Measurements from ENCODE around the gene IGSF21.
"Not testable (repeated sequence)": the region's sequence is repeated elsewhere in the genome, so short reads cannot be mapped to it uniquely, and the experiment has no call there.

DNA sequence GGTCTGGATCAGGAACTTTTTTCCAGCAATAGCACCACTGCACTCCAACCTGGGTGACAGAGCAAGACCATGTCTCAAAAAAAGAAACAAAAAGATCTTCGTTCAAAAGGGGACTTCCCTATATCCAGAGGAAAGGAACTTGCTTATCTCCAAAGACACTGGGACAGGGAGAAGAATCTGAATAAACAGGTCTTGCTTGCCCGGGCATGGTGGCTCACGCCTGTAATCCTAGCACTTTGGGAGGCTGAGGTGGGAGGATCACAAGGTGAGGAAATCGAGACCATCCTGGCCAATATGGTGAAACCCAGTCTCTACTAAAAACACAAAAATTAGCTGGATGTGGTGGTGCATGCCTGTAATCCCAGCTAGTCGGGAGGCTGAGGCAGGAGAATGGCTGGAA is 308.5 kb downstream of the IGSF21 start:
- not testable (repeated sequence) for TF ChIP-seq MXI1 (IDR thresholded peaks at IDR 0.05; ENCODE audit: low read depth, low read length); NRF1 (IDR thresholded peaks at IDR 0.05; ENCODE audit: low read depth, low read length); GABPA (IDR thresholded peaks at IDR 0.05; ENCODE audit: low read depth); EZH2phosphoT487 (IDR thresholded peaks at IDR 0.05; ENCODE audit: borderline replicate concordance, low read depth); PBX3 (IDR thresholded peaks at IDR 0.05); FOXJ3 (CRISPR knock-in tag; IDR thresholded peaks at IDR 0.05); REST (IDR thresholded peaks at IDR 0.05; ENCODE audit: low read depth, low read length); SMC3 (IDR thresholded peaks at IDR 0.05; ENCODE audit: low read depth, low read length); TCF12 (IDR thresholded peaks at IDR 0.05); CHD2 (IDR thresholded peaks at IDR 0.05; ENCODE audit: low read length, partially characterized antibody); POLR2AphosphoS5 (IDR thresholded peaks at IDR 0.05; ENCODE audit: low read depth, low read length)
- TF ChIP-seq, protein P1, sequence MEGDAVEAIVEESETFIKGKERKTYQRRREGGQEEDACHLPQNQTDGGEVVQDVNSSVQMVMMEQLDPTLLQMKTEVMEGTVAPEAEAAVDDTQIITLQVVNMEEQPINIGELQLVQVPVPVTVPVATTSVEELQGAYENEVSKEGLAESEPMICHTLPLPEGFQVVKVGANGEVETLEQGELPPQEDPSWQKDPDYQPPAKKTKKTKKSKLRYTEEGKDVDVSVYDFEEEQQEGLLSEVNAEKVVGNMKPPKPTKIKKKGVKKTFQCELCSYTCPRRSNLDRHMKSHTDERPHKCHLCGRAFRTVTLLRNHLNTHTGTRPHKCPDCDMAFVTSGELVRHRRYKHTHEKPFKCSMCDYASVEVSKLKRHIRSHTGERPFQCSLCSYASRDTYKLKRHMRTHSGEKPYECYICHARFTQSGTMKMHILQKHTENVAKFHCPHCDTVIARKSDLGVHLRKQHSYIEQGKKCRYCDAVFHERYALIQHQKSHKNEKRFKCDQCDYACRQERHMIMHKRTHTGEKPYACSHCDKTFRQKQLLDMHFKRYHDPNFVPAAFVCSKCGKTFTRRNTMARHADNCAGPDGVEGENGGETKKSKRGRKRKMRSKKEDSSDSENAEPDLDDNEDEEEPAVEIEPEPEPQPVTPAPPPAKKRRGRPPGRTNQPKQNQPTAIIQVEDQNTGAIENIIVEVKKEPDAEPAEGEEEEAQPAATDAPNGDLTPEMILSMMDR (IDR thresholded peaks at IDR 0.05): not testable (repeated sequence)
